ENCODE data around the gene MCC.

- TF ChIP-seq POLR2A (IDR thresholded peaks at IDR 0.05) (no peak), CTCF (IDR thresholded peaks at IDR 0.05 in 4 of 5, conservative IDR thresholded peaks at IDR 0.05 in 1 of 5) (no peak)
These were observed 373.7 kb downstream of the MCC start for GRCh38 chr5:113114559-113114958.
